Cardiac fibroblast (primary cell): ENCODE results near the gene BTN3A1.

Experiments used
- DNase-seq, 2 donors: peaks; one replicate each; pipeline versions ENCODE4 v3.0.0 to v3.0.0-alpha.2; 2010; ENCODE audit warnings: low read depth in 2 of 2
- H3K4me3 ChIP-seq, 2 donors: replicated peaks in 1 of 2; 1 replicate in 1 of 2; 2 replicates in 1 of 2; pipeline ENCODE4 v1.5.1; 2011; ENCODE audit warnings: low read depth in 2 of 2, low read length in 2 of 2, mild to moderate bottlenecking in 2 of 2, moderate library complexity in 1 of 2
- CTCF ChIP-seq: IDR thresholded peaks from one replicate; pipeline ENCODE4 v1.5.1; 2011; ENCODE audit warnings: low read depth, mild to moderate bottlenecking, low read length, inconsistent platforms

Gene BTN3A1

DNA sequence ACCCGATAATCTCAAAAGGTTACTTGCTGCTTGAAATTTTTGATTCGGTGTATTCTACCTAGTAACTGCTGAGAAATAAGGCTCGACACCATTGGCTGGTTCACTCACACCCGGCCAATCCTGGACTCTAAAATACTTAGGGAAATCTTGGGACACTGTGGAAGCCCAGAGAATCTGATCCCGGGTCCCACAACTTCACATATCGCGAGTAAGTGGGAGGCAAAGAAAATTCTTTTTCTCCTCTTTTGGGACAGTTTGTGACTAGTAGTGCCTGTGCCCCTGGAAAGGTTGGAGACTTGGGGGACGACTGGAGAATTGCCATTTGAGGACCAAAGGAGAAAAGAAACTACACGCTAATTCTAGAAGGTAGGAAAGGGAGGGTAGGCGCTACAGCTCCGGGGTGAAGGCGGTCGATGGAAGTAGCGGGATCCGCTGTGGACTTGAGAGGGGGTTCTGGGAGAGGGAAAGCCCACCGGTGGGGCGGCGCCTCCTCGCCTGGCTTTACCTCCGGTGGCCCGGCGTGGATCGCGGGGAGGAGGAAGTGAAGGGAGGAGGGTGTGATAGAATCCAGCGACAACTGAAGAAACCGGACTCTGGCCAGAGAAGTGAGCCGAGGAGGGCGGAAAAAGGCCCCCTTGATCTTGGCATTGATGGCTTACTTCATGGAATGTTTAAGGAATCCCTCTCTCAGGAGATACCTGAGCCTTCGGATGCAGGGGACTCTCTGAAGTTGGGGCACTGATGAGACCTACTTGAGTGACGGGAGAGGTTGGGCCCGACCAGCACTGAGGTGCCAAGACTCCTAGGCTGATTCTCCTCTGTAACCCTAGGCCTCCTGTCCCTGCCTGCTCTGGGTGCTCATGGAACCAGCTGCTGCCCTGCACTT is 19.4 kb downstream of the BTN3A1 start:
- peak overlapping the region; percentile 71 to 73 for H3K4me3 ChIP-seq
- TF ChIP-seq CTCF = no peak
- peak; percentile 92 to 94 for DNase-seq

- peak overlapping the region in 1 of 2 donors; percentile 71 for H3K4me3 ChIP-seq
- TF ChIP-seq CTCF = no peak
- no peak for DNase-seq
Observed at GRCh38 chr6:26422329-26422728, 20.3 kb downstream of the BTN3A1 start.

- H3K4me3 ChIP-seq = no peak overlapping the region
- TF ChIP-seq CTCF = no peak
- DNase-seq = no peak
Observed at GRCh38 chr6:26426691-26427450, 24.8 kb downstream of the BTN3A1 start.

DNA sequence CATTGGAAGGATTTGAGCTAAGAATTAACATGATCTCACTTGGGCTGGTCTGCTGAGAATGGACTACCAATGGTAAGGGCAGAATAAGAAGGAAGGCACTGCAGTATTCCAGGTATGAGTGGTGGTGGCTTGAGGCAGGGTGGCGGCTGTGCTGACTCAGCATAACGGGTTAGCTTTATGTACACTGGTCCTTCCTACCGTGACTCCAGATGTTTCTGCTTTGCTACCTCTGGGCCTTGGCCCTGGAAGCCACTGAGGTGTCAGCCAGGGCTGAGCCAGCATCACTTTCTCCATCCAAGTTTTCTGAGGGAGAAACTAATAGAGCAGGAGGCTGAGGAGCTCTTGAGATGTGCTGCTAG is 25.4 kb downstream of the BTN3A1 start:
- no peak for TF ChIP-seq CTCF
- no peak overlapping the region for H3K4me3 ChIP-seq

GRCh38 chr6:26428206-26428605 is 26.1 kb downstream of the BTN3A1 start:
- no peak overlapping the region for H3K4me3 ChIP-seq
- DNase-seq = no peak
- no peak for TF ChIP-seq CTCF

More for the DNA sequence above, 25.4 kb downstream of the BTN3A1 start:
- DNase-seq = no peak

DNA sequence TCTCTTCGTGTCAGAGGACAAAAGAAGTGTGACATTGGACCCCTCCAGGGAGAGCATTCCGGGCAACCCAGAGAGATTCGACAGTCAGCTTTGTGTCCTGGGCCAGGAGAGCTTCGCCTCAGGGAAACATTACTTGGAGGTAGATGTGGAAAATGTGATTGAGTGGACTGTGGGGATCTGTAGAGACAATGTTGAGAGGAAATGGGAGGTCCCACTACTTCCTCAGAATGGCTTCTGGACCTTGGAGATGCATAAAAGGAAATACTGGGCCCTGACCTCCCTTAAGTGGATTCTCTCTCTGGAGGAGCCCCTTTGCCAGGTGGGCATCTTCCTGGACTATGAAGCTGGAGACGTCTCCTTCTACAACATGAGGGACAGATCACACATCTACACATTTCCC is 28.7 kb downstream of the BTN3A1 start:
- no peak overlapping the region for H3K4me3 ChIP-seq
- DNase-seq = no peak
- TF ChIP-seq CTCF = no peak
